ENCODE data around the gene LTA. TPM values are rescaled to one million over a fixed set of nuclear protein-coding genes. Genes with fewer than 3 reads are reported as not detected.

LTA gene, protein sequence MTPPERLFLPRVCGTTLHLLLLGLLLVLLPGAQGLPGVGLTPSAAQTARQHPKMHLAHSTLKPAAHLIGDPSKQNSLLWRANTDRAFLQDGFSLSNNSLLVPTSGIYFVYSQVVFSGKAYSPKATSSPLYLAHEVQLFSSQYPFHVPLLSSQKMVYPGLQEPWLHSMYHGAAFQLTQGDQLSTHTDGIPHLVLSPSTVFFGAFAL
- not detected in 2 replicates for total RNA-seq

DNA sequence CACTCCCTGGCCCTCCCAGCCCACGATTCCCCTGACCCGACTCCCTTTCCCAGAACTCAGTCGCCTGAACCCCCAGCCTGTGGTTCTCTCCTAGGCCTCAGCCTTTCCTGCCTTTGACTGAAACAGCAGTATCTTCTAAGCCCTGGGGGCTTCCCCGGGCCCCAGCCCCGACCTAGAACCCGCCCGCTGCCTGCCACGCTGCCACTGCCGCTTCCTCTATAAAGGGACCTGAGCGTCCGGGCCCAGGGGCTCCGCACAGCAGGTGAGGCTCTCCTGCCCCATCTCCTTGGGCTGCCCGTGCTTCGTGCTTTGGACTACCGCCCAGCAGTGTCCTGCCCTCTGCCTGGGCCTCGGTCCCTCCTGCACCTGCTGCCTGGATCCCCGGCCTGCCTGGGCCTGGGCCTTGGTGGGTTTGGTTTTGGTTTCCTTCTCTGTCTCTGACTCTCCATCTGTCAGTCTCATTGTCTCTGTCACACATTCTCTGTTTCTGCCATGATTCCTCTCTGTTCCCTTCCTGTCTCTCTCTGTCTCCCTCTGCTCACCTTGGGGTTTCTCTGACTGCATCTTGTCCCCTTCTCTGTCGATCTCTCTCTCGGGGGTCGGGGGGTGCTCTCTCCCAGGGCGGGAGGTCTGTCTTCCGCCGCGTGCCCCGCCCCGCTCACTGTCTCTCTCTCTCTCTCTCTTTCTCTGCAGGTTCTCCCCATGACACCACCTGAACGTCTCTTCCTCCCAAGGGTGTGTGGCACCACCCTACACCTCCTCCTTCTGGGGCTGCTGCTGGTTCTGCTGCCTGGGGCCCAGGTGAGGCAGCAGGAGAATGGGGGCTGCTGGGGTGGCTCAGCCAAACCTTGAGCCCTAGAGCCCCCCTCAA, at the start of gene LTA:
LTA (plus strand) TSS at position 249 of the 871 bp plus-strand sequence; CDS start at position 703, 454 bp downstream.

DNA sequence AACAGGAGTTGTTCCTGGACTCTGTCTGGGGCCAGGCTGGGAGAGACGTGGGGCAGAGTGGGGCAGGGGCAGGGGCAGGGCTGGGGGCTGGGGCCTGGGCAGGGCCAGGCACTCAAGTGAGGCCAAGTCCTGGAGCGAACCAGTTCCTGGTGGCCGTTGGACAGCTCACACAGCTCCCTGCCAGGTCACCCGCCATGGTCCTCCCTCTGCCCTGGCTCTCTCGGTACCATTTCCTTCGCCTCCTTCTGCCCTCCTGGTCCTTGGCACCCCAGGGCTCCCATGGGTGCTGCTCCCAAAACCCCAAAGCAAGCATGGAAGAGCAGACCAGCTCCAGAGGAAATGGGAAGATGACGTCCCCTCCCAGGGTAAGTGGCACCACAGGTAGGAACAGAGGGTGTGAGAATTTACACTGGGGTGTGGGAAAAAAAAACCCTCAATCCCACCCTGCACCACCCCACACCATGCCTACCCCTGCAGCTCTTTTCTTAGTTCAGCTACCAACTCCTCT, 43.2 kb upstream of the LTA start, which contains the start of gene MCCD1:
MCCD1 (plus strand) TSS at position 142 of the 508 bp plus-strand sequence; CDS start at position 195, 53 bp downstream.

DNA sequence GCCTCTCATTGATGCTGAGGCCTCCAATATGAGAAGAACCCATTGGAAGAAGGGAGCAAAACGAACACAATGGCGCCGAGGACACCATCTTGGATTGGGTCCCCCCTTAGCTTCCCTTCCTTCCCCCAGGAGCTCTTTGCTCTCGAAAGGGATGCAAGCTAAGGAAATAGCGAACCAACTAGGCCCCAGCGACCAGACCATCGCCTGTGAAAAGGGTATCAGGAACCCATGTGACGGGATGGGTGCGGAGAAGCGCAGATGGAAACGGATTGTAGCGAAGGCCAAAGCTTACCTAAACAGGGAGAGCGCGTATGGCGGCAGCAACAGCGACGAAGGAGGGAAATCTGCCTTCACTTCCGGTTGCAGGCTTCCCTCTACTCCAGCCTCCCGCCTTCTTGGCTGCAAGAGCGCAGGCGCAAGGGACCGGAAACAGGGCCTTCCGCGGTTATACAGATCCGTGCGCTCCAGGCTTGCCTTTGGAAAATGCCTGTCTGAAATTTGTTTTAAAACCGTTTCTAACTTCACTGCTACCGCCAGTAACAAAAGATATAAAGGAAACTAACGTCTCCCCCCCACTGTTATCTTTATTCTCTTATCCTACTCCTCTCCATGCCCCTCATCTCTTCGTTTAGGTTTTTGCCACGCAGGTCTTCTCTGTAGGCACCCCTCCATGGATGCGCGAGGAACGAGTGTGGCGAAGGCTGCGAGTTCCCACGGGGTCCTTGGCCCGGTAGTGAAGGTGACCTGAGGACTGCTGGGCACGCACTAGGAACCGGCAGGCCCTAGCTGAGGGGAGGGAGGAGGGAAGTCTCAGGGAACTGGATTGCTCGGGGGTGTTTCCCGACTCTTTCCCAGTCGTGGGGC, 30.2 kb upstream of the LTA start, which contains the start of gene DDX39B:
DDX39B (minus strand) TSS at position 346 of the 864 bp plus-strand sequence. CDS start 1,471 bp downstream, outside the sequence.

DNA sequence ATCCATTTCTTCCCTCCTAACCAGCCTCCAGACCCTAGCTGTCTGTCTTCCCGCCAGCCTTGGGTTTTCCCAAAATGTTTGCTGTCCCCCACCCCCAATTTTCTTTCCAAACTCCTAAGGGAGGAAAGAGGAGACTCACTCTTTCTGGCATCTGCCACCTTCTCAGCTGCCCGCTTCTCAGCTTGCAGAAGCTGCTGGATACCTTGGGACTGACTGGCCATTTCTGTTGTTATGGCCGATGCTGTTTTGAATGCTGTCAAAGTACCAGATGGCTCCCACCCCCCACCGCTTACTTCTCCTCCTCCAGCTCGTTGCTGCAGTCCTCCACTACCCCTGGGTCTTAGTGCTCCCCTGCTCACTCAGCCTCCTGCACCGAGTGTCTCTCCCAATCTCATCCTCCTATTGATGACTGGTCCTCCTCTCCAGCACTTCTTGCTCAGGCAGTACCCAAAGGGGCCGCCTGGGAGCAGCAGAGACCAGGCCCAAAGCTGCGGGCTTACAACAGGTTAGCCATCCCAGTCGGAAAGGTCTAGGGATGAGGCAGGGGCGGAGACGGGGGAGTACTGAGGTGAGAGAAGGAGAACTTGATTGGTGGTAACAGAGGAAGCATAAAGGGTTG, 25.6 kb upstream of the LTA start, which contains the start of gene ATP6V1G2:
ATP6V1G2 (minus strand) TSS at position 270 of the 619 bp plus-strand sequence; CDS start at position 221, 49 bp downstream.

DNA sequence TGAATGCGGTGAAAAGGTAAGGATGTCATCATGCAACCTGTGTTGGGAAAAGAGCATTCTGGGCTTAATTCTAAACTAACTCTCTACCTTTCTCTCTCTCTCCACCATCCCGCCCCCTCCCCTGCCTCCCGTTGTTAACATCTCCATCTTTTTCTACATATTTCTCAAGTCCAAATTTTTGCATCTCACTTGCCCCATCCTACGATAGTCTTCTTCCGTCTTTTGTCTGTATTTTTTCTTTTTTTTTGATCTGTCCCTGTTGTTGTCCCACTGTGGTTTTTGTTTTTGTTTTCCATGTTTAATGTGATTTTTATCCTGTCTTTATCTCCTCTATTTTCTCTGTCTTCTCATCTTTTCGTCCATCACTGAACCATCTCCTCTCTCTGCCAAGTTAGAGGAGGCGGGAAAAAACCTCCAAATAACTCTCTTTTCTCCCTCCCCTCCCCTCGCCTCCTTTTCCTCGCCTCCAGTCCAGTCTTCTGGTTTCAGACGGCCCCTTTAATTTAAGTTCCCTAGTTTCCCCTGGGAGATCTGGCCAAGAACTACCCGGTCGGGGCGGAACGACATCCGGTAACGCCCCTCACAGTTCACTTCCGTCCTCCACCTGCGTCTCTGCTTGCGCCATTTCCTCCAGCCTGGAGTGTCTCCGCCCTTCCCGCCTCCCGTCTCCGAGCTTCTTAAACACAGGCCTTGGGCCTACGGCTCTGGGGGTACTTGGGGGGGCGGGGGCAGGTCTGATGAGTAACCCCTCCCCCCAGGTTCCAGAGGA, 24.9 kb upstream of the LTA start, which contains the start of gene NFKBIL1:
NFKBIL1 (plus strand) TSS at position 651 of the 769 bp plus-strand sequence; CDS start at position 738, 87 bp downstream.

DNA sequence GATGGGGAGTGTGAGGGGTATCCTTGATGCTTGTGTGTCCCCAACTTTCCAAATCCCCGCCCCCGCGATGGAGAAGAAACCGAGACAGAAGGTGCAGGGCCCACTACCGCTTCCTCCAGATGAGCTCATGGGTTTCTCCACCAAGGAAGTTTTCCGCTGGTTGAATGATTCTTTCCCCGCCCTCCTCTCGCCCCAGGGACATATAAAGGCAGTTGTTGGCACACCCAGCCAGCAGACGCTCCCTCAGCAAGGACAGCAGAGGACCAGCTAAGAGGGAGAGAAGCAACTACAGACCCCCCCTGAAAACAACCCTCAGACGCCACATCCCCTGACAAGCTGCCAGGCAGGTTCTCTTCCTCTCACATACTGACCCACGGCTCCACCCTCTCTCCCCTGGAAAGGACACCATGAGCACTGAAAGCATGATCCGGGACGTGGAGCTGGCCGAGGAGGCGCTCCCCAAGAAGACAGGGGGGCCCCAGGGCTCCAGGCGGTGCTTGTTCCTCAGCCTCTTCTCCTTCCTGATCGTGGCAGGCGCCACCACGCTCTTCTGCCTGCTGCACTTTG, 3.3 kb downstream of the LTA start, which contains the start of gene TNF:
TNF (plus strand) TSS at position 231 of the 567 bp plus-strand sequence; CDS start at position 408, 177 bp downstream.

DNA sequence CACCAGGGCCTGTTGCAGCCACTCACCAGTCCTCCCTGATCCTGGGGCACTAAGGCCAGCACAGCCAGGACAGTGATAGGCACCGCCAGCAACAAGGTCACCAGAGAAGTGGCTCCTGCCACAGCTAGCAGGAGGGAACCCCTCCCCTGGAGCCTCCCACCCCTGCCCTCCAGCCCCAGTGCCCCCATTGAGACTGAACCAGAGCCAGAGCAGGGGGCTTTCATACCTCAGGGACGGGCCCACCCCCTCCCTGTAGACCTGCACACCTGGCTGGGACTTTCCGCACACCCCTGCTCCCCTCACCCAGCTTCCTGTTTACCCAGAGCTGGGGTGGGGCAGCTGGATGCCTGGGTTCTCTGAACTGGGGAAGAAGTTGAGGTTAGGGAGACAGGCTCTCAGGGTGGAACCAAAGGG, 10.1 kb downstream of the LTA start, which contains the start of gene LTB:
LTB (minus strand) TSS at position 195 of the 414 bp plus-strand sequence; CDS start at position 188, 7 bp downstream.

DNA sequence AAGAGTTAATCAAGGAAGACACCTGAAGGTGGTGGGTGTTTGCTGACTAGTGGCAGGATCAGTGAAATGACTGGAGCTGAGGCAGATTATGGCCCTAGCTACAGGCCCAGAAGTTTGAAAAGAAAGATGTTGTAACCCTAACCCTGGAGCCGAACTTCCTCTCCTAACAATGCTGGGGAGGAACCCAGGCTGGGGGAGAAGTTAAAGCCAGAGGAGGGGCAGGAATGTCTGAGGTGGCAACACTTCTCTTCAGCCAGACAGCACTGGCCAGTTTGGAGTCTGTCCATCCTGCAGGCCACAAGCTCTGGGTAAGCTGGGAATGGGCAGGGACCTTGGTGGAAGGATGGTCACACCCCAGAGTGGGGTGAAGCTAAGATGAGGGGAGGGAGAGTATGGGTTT, 13.9 kb downstream of the LTA start, which contains the start of gene LST1:
LST1 (plus strand) TSS at position 270 of the 400 bp plus-strand sequence. CDS start 1,023 bp downstream, outside the sequence.

DNA sequence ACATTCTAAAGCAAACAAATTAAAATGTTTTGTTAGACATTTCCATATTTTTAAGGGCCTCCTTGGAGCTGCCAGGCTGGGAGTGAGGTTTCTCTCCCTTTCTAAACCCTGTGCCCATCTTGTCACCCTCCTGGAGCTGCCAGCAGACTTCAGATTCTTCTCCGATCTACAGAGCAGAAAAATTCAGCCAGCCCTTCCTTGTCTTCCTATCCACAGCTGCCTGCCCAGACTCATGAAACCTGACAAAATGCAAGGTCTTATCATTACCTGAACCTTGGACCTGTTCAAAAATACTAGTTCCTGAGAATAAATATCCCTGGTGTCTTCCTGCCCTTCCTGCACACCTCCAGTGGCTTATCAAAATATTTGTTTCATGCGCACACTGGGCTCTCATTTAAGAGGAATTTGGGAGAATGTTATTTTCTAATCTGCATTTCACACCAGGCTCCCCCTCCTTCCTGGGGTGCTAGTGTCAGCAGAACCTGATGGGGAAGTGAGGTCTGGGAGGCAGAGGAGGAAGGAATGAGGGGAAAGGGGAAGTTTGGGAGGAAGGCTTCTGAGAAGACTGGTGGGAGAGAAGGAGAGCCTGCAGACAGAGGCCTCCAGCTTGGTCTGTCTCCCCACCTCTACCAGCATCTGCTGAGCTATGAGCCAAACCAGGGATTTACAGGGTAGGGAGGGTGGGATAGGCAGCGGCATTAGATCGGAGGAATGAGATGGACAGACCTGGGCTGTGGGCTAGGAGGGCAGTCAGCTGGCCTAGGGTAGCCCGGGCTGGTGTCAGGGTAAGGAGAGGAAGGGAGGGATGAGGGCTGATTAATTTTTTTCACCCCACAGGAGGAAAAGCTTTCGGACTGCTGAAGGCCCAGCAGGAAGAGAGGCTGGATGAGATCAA, 42.8 kb downstream of the LTA start, which contains the start of gene AIF1:
AIF1 (plus strand) TSS at position 551 of the 895 bp plus-strand sequence; CDS start at position 647, 96 bp downstream.

DNA sequence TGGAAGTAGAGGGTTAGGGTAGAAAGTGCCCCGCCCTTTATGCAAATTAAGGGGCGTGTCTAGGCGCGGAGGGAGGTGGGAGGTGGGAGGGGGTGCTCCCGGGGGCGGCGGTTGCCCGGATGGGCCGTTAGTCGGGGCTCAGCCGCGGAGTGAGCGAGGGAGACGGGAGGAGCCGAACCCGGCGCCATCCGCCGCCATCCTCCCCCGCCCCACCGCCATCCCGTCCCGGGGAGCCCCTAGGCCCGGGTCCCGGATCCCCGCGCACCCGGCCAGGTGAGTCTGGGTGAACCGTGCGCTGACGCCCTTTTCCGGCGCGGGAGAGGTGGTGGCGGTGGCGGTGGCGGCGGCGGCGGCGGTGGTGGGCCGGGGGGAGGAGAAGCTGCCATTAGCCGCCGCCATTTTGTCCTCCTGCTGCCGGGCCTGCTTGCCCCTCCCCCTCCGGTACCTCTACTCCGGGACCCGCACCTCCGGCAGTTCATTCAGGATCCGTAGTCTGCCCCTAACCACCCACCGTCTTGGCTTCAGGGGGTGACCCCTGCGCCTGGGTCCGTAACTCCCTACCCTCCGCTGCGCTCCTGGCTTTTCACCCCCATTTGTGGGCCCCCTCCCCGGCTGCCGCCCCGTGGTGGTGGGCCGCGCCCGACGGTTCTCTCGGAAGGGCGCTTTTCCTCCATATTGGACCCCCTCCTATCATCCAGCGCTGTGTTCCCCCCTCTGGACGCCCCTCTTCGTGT, 48.7 kb downstream of the LTA start, which contains the start of gene PRRC2A:
PRRC2A (plus strand) TSS at position 130 of the 734 bp plus-strand sequence. CDS start 2,075 bp downstream, outside the sequence.

Other genes with a start within 250 kb of the LTA start
- gene HLA-B, start 215.1 kb upstream of the LTA start, total RNA-seq = 301 and 427 TPM in 2 replicates
- 34.9 and 37.7 TPM in 2 replicates for gene MICA, start 168.7 kb upstream of the LTA start, total RNA-seq
- 8.4 and 10.5 TPM in 2 replicates for gene MICB, start 74.1 kb upstream of the LTA start, total RNA-seq
- gene MCCD1, start 43.3 kb upstream of the LTA start, total RNA-seq = not detected in 2 replicates
- 332 and 492 TPM in 2 replicates for gene DDX39B, start 30.3 kb upstream of the LTA start, total RNA-seq
- gene ATP6V1G2, start 25.7 kb upstream of the LTA start, total RNA-seq = 5.5 and 5.7 TPM in 2 replicates
- gene NFKBIL1, start 24.7 kb upstream of the LTA start, total RNA-seq = 23.3 and 41.0 TPM in 2 replicates
- gene TNF, start 3.3 kb downstream of the LTA start, total RNA-seq = not detected in 2 replicates
- not detected in 2 replicates for gene LTB, start 10.1 kb downstream of the LTA start, total RNA-seq
- not detected in 2 replicates for gene LST1, start 14.0 kb downstream of the LTA start, total RNA-seq
- not detected in 2 replicates for gene NCR3, start 20.7 kb downstream of the LTA start, total RNA-seq
- not detected in 2 replicates for gene AIF1, start 42.9 kb downstream of the LTA start, total RNA-seq
- gene PRRC2A, start 48.4 kb downstream of the LTA start, total RNA-seq = 46.6 and 50.6 TPM in 2 replicates
- gene BAG6, start 80.4 kb downstream of the LTA start, total RNA-seq = 171 and 206 TPM in 2 replicates
- gene APOM, start 83.6 kb downstream of the LTA start, total RNA-seq = 1.0 and 1.3 TPM in 2 replicates
- 21.7 and 24.8 TPM in 2 replicates for gene C6orf47, start 88.5 kb downstream of the LTA start, total RNA-seq
- 13.2 and 20.9 TPM in 2 replicates for gene GPANK1, start 92.7 kb downstream of the LTA start, total RNA-seq
- gene CSNK2B, start 93.8 kb downstream of the LTA start, total RNA-seq = 112 and 124 TPM in 2 replicates
- gene LY6G5B, start 97.7 kb downstream of the LTA start, total RNA-seq = 3.2 and 3.8 TPM in 2 replicates
- gene LY6G5C, start 108.8 kb downstream of the LTA start, total RNA-seq = 0.66 and 0.73 TPM in 2 replicates
- gene ABHD16A, start 131.0 kb downstream of the LTA start, total RNA-seq = 47.6 and 58.2 TPM in 2 replicates
- gene LY6G6F, start 134.6 kb downstream of the LTA start, total RNA-seq = not detected in 2 replicates
- gene LY6G6D, start 143.1 kb downstream of the LTA start, total RNA-seq = not detected in 2 replicates
- gene LY6G6C, start 149.5 kb downstream of the LTA start, total RNA-seq = not detected in 2 replicates
- gene MPIG6B, start 151.1 kb downstream of the LTA start, total RNA-seq = not detected in 2 replicates
- 93.8 and 161 TPM in 2 replicates for gene DDAH2, start 157.0 kb downstream of the LTA start, total RNA-seq
- gene CLIC1, start 164.2 kb downstream of the LTA start, total RNA-seq = 662 and 1,073 TPM in 2 replicates
- gene MSH5, start 167.7 kb downstream of the LTA start, total RNA-seq = 5.8 and 15.9 TPM in 2 replicates
- 1.3 and 1.9 TPM in 2 replicates for gene SAPCD1, start 190.4 kb downstream of the LTA start, total RNA-seq
- 0.50 and 1.2 TPM in 2 replicates for gene VWA7, start 205.0 kb downstream of the LTA start, total RNA-seq
- 60.0 and 75.2 TPM in 2 replicates for gene VARS1, start 223.5 kb downstream of the LTA start, total RNA-seq
- gene LSM2, start 234.7 kb downstream of the LTA start, total RNA-seq = 19.4 and 39.1 TPM in 2 replicates
- 1.5 TPM in 2 replicates for gene HSPA1L, start 243.0 kb downstream of the LTA start, total RNA-seq
- gene HSPA1A, start 243.3 kb downstream of the LTA start, total RNA-seq = 98.0 and 168 TPM in 2 replicates